HG03558 (cell line): Measurements from ENCODE around the gene OOSP3.

ENCODE experiments used
- ATAC-seq: cut with Tn5 transposase; IDR thresholded peaks from one replicate; pipeline ENCODE4 v1.9.1; 2021; ENCODE audit warnings: moderate number of reproducible peaks; ENCODE audit not compliant: unreplicated experiment; ENCODE audit errors: extremely low read depth

The OOSP3 gene

DNA sequence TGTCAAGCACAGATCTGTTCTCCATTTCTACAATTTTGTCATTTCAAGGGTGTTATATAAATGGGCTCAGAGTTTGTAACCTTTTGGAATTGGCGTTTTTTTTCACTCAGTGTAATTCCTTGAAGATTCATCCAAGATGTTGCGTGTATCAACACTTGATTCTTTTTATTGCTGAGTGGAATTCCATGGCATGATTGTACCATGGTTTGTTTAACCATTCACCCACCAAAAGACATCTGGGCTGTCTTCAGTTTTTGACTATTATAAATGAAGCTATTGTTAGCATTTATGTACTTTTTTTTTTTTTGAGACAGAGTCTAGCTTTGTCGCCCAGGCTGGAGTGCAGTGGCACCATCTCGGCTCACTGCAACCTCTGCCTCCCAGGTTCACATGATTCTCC lies 62.5 kb downstream of the OOSP3 start:
- no peak for ATAC-seq

DNA sequence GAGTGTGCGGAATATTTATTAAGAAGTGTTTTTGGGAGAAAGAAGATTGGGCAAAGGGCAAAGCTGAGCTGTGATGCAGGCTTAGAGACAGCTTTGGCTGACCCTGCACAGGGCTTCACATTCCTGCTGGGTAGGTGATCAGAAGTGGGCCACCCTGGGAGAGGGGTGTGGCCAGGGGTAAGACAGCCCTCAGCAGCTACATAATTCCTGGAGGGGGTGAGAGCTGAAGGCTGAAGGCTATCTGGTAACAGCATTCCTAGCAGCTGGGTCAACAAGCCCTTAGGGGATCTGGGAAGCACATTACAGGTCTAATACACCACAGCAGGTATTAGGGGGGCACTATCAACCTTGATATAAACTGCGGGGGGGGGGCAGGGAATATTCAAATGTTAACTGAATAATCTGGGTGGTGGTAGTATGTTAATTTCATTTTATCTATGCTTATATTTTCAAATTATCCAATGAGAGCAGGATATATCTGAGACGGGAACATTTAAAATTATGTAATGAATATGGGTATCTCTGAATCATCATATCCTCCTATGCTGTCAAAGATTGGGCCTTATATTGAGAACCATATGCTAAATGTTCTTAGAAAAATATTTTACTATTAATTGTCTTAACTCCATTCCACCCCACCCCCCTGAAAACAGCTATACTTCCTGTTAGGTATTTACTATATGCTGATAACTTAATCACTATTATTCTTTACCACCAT lies 65.6 kb downstream of the OOSP3 start:
- no peak for ATAC-seq

DNA sequence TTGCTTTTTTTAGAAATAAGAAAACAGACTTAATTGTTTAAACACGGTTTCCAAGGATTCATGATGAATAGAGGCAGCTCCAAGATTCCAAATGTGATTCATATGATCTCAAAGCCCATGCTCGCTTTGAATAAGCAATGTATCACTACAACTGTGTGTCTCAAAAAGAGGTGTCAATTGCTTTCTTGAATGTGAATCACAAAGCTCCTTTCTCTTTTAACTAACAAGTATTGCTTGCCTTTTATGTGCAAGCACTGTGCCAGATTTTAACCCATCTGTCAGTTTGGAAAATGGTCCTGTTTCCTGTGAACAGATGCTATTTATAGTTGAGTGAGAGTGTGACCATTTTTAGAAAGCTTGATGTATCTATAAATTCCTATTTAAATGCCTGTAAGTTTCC lies 66.1 kb downstream of the OOSP3 start:
- ATAC-seq = no peak
